ENCODE measurements around the gene FBXO7.

Gene FBXO7

GRCh38 chr22:32532820-32533128 is 58.2 kb downstream of the FBXO7 start:
- no peak for FAIRE-seq

- FAIRE-seq = no peak
These were observed 58.9 kb downstream of the FBXO7 start for GRCh38 chr22:32533265-32534111.

GRCh38 chr22:32534252-32535235 is 59.9 kb downstream of the FBXO7 start:
- FAIRE-seq = no peak

GRCh38 chr22:32535531-32536190 is 61.0 kb downstream of the FBXO7 start:
- FAIRE-seq = no peak

- FAIRE-seq = no peak
These were observed 61.7 kb downstream of the FBXO7 start for GRCh38 chr22:32536352-32536751.

GRCh38 chr22:32538521-32538920 is 63.9 kb downstream of the FBXO7 start:
- no peak for FAIRE-seq

GRCh38 chr22:32539631-32540421 is 65.2 kb downstream of the FBXO7 start:
- no peak for FAIRE-seq

GRCh38 chr22:32541481-32541880 is 66.9 kb downstream of the FBXO7 start:
- no peak for FAIRE-seq

- FAIRE-seq = no peak
These were observed 67.6 kb downstream of the FBXO7 start for GRCh38 chr22:32542066-32542676.

- FAIRE-seq = no peak
These were observed 68.2 kb downstream of the FBXO7 start for GRCh38 chr22:32542677-32543357.

GRCh38 chr22:32544953-32545558 is 70.4 kb downstream of the FBXO7 start:
- FAIRE-seq = no peak

- no peak for FAIRE-seq
These were observed 71.2 kb downstream of the FBXO7 start for GRCh38 chr22:32545801-32546200.

GRCh38 chr22:32546496-32546895 is 71.9 kb downstream of the FBXO7 start:
- no peak for FAIRE-seq

GRCh38 chr22:32546935-32547334 is 72.3 kb downstream of the FBXO7 start:
- FAIRE-seq = no peak

- FAIRE-seq = no peak
These were observed 73.4 kb downstream of the FBXO7 start for GRCh38 chr22:32548039-32548438.
